ENCODE measurements around the gene UBE2QL1.

Gene UBE2QL1

DNA sequence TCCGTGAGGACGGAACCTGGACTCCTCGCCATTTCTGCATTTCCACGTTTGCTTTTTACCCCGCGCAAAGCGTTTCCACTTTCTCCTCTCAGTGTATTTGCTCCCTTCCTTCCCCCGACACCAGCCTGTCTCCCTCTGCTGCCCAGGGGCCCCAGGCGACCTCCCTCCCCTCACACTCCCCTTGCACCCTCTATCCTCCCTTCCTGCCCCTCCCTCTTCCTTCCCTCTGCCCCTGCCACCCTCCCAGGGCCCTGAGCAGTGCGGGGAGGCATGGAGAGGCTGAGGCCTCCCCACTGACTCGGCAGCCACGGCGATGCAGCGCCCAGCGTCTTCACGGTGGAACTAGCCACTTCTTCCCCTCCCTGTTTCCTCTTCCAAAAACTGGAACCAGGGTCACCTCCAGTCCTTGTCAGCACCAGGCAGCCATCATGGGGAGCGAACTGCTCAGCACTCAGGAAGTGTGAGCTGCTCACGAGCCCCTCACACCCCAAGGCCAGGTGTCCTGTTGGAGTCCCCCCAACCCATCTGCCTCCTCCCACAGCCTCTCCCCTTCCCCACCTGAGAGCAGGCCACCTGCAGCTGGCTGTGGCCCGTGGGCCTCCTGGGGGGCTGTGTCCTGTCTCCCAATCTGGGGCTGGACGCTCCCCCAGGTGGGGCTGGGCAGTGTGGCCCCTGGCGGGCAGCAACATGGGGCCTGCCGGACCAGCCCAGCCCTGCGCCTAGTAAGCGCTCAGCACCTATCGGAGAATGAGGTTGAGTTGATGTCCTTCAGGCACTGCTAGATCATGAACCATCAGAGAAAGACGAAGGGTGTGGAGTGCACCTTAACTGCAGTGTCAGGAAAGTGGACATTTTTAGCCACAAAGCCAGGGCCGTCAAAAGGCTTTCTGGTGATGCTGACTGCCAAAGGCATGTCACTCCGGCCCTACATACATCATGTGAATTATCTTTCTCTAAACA is 17.5 kb downstream of the UBE2QL1 start:
- H3K27ac ChIP-seq: no peak overlapping the region
- H3K4me3 ChIP-seq (ENCODE audit: low read depth, low read length): no peak overlapping the region
- no peak for DNase-seq
- no peaks in the 10 kb centered on the region for H3K27me3 ChIP-seq (replicated peaks)
- TF ChIP-seq, protein P1, sequence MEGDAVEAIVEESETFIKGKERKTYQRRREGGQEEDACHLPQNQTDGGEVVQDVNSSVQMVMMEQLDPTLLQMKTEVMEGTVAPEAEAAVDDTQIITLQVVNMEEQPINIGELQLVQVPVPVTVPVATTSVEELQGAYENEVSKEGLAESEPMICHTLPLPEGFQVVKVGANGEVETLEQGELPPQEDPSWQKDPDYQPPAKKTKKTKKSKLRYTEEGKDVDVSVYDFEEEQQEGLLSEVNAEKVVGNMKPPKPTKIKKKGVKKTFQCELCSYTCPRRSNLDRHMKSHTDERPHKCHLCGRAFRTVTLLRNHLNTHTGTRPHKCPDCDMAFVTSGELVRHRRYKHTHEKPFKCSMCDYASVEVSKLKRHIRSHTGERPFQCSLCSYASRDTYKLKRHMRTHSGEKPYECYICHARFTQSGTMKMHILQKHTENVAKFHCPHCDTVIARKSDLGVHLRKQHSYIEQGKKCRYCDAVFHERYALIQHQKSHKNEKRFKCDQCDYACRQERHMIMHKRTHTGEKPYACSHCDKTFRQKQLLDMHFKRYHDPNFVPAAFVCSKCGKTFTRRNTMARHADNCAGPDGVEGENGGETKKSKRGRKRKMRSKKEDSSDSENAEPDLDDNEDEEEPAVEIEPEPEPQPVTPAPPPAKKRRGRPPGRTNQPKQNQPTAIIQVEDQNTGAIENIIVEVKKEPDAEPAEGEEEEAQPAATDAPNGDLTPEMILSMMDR (IDR thresholded peaks at IDR 0.05; ENCODE audit: low read depth, low read length, missing control alignments): no peak
- in situ Hi-C loops (cut with HindIII; ENCODE audit: low pct_ligation_motif_present, low sequenced_read_pairs): no loop called here
- no peaks in the 10 kb centered on the region for H3K36me3 ChIP-seq (replicated peaks)

DNA sequence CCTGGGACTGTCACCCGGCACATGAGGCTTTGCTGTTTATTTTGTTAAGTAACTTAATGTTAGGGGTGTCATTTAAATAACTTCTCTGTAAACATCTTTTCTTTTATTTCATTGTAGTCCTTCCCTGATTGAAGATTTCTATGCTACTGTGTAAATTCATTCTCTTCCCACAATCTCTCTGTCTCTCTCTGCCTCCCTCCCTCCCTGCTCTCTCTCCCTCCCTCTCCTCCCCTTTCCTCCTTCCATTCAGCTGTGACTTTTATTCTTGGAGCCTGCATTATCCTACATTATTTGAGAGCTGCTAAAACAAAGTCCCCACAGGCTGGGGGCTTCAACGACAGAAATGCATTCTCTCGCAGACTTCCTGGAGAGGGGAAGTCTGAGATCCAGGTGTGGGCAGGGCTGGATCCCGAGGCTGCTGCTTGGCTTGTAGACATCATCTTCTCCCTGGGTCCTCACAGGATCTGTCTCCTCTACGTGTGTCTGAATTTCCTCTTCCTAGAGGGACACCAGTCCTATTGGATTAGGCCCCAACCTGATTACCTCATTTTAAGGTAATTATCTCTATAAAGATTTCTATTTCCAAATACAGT is 18.4 kb downstream of the UBE2QL1 start:
- in situ Hi-C loops (cut with HindIII; ENCODE audit: low pct_ligation_motif_present, low sequenced_read_pairs): no loop called here
- no peaks in the 10 kb centered on the region for H3K27me3 ChIP-seq (replicated peaks)

DNA sequence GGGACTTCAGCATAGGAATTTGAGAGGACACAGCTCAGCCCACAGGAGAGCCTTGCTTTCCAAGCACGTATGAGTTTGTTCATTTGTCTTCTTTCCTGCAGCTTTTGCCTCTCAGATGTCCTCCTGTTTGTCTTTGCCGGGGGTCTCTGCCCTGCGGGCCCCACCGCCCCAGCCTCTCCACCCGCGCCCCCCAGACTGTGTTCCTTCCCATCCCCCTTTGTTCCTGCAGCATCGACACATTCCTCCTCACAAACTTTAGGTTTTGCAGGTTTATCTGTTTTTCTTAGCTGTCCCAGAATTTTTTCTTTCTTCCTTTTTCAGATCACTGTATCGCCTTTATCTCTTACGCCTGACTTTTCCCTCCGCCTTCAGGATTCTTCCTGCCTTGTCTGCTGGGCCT is 18.9 kb downstream of the UBE2QL1 start:
- Histone ChIP-seq H3K27me3 (replicated peaks) (no peaks in the 10 kb centered on the region), H3K36me3 (replicated peaks) (no peaks in the 10 kb centered on the region), H3K27ac (no peak overlapping the region), H3K4me3 (ENCODE audit: low read depth, low read length) (no peak overlapping the region)
- in situ Hi-C loops (cut with HindIII; ENCODE audit: low pct_ligation_motif_present, low sequenced_read_pairs): no loop called here
- TF ChIP-seq, protein P1 (IDR thresholded peaks at IDR 0.05; ENCODE audit: low read depth, low read length, missing control alignments): no peak
- no peak for DNase-seq

More for the DNA sequence above, 18.4 kb downstream of the UBE2QL1 start:
- Histone ChIP-seq H3K27ac (no peak overlapping the region), H3K36me3 (replicated peaks) (no peaks in the 10 kb centered on the region), H3K4me3 (ENCODE audit: low read depth, low read length) (no peak overlapping the region)
- TF ChIP-seq, protein P1 (IDR thresholded peaks at IDR 0.05; ENCODE audit: low read depth, low read length, missing control alignments): no peak
- no peak for DNase-seq

DNA sequence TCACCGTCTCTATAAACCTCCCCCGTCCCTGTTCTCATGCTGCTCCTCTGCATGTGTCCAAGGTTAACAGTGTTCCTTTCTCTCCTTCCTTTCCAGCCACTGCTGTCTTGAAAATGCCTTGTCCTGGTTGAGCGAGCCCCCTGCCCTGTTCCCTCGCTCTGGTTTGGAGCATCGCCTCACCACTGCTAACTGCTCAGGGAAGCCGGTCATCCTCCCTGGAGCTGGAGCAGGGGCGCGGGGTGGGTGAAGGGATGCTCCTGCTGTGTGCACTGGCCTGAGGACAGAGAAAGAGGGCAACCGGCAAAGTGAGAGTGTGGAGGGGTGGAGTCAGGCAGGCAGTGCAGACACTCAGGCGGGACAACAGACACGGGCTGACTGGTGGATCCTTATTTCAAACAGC is 19.4 kb downstream of the UBE2QL1 start:
- Histone ChIP-seq H3K27me3 (replicated peaks) (no peaks in the 10 kb centered on the region), H3K27ac (no peak overlapping the region), H3K4me3 (ENCODE audit: low read depth, low read length) (no peak overlapping the region), H3K36me3 (replicated peaks) (no peaks in the 10 kb centered on the region)
- DNase-seq: no peak
- in situ Hi-C loops (cut with HindIII; ENCODE audit: low pct_ligation_motif_present, low sequenced_read_pairs): no loop called here
- TF ChIP-seq, protein P1 (IDR thresholded peaks at IDR 0.05; ENCODE audit: low read depth, low read length, missing control alignments): no peak

DNA sequence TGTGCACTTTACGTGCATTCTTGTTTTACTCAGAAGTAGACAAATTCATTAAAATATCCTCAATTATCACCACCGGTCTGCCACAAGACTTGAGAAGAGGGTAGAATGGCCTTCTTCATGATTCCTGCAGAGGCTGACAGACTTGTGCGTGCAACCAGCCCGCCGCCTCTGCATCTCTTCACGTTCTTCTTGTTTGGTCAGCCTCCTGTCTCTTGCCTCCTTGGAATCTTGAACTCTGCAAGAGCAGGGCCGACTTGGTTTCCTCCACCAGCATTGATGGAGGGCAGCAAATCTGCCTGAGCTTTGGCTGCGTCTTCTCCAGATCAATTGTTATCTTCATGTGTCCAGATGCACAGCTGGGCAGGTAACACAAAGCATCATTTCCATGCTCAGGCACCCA is 20.2 kb downstream of the UBE2QL1 start:
- in situ Hi-C loops (cut with HindIII; ENCODE audit: low pct_ligation_motif_present, low sequenced_read_pairs): no loop called here
- H3K27me3 ChIP-seq (replicated peaks): no peaks in the 10 kb centered on the region
- no peak overlapping the region for H3K4me3 ChIP-seq (ENCODE audit: low read depth, low read length)
- TF ChIP-seq, protein P1 (IDR thresholded peaks at IDR 0.05; ENCODE audit: low read depth, low read length, missing control alignments): no peak
- no peak for DNase-seq
- H3K36me3 ChIP-seq (replicated peaks): no peaks in the 10 kb centered on the region
- H3K27ac ChIP-seq: no peak overlapping the region
